ENCODE data around the gene ZNF621. TPM values are rescaled to one million over a fixed set of nuclear protein-coding genes. Genes with fewer than 3 reads are reported as not detected.
"Not testable (repeated sequence)": the region's sequence is repeated elsewhere in the genome, so short reads cannot be mapped to it uniquely, and the experiment has no call there.

The ZNF621 gene
- total RNA-seq, 4 donors from 2014 or later = 5.7 to 8.4 (median 7.4) TPM

GRCh38 chr3:40550167-40550566 lies 25.4 kb downstream of the ZNF621 start:
- in situ Hi-C loops (cut with MboI; ENCODE audit: low sequenced_read_pairs in 4 of 4) (no loop called here), intact Hi-C loops (cut with DNase I; ENCODE audit: low total_unique reads) (no loop called here)
- ATAC-seq = no peak
- TF ChIP-seq CTCF (IDR thresholded peaks at IDR 0.05 in 4 of 5, conservative IDR thresholded peaks at IDR 0.05 in 1 of 5) (no peak), POLR2A (IDR thresholded peaks at IDR 0.05) (no peak)
- no peak overlapping the region for H3K4me3 ChIP-seq
- no peak for DNase-seq
- no peaks in the 10 kb centered on the region for H3K4me1 ChIP-seq
- no peak overlapping the region for H3K27ac ChIP-seq
- no peaks in the 10 kb centered on the region for H3K9me3 ChIP-seq
- H3K27me3 ChIP-seq = no peaks in the 10 kb centered on the region
- peaks cover 0 to 5% of the 10 kb centered on the region in 2 donors for H3K36me3 ChIP-seq

GRCh38 chr3:40557575-40558161 lies 32.9 kb downstream of the ZNF621 start:
- Histone ChIP-seq H3K4me1 (no peaks in the 10 kb centered on the region), H3K27me3 (no peaks in the 10 kb centered on the region), H3K9me3 (no peaks in the 10 kb centered on the region), H3K4me3 (no peak overlapping the region), H3K36me3 (peaks cover 0 to 6% of the 10 kb centered on the region in 2 donors), H3K27ac (no peak overlapping the region)
- TF ChIP-seq POLR2A (IDR thresholded peaks at IDR 0.05) (no peak), CTCF (IDR thresholded peaks at IDR 0.05 in 4 of 5, conservative IDR thresholded peaks at IDR 0.05 in 1 of 5) (no peak)
- no peak for DNase-seq
- intact Hi-C loops (cut with DNase I; ENCODE audit: low total_unique reads) (no loop called here), in situ Hi-C loops (cut with MboI; ENCODE audit: low sequenced_read_pairs in 4 of 4) (no loop called here)
- no peak for ATAC-seq

DNA sequence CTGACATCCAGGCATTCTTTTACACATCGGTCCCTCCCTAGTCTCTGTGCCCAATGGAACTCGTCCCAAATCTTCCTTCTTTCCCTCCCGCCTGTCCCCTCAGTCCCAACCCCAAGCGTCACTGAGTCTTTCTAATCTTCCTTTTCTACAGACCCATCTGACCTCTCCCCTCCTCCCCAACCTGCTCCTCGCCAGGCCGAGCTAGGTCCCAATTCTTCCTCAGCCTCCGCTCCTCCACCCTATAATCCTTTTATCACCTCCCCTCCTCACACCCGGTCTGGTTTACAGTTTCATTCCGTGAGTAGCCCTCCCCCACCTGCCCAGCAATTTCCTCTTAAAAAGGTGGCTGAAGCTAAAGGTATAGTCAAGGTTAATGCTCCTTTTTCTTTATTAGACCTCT lies 37.7 kb downstream of the ZNF621 start:
- H3K4me1 ChIP-seq; H3K27ac ChIP-seq; intact Hi-C loops (cut with DNase I; ENCODE audit: low total_unique reads); in situ Hi-C loops (cut with MboI; ENCODE audit: low sequenced_read_pairs in 4 of 4); DNase-seq; H3K27me3 ChIP-seq; H3K9me3 ChIP-seq; H3K4me3 ChIP-seq; H3K36me3 ChIP-seq; ATAC-seq: not testable (repeated sequence)

GRCh38 chr3:40565629-40566028 lies 40.9 kb downstream of the ZNF621 start:
- H3K27ac ChIP-seq; H3K27me3 ChIP-seq; H3K4me1 ChIP-seq; H3K36me3 ChIP-seq; intact Hi-C loops (cut with DNase I; ENCODE audit: low total_unique reads); H3K4me3 ChIP-seq; ATAC-seq; in situ Hi-C loops (cut with MboI; ENCODE audit: low sequenced_read_pairs in 4 of 4); DNase-seq; H3K9me3 ChIP-seq: not testable (repeated sequence)

GRCh38 chr3:40566694-40567093 lies 41.9 kb downstream of the ZNF621 start:
- in situ Hi-C loops (cut with MboI; ENCODE audit: low sequenced_read_pairs in 4 of 4) = no loop called here
- Histone ChIP-seq H3K4me3 (no peak overlapping the region), H3K36me3 (no peaks in the 10 kb centered on the region), H3K9me3 (peaks cover 0 to 3% (median 0%) of the 10 kb centered on the region in 3 donors), H3K27me3 (no peaks in the 10 kb centered on the region), H3K4me1 (no peaks in the 10 kb centered on the region), H3K27ac (no peak overlapping the region)
- ATAC-seq (no peak), DNase-seq (no peak)
- intact Hi-C loops (cut with DNase I; ENCODE audit: low total_unique reads) = no loop called here
- no peak for TF ChIP-seq POLR2A (IDR thresholded peaks at IDR 0.05)

GRCh38 chr3:40572588-40572987 lies 47.8 kb downstream of the ZNF621 start:
- Histone ChIP-seq H3K9me3 (peaks cover 0 to 3% (median 0%) of the 10 kb centered on the region in 3 donors), H3K27me3 (no peaks in the 10 kb centered on the region), H3K36me3 (no peaks in the 10 kb centered on the region), H3K4me1 (no peaks in the 10 kb centered on the region), H3K27ac (no peak overlapping the region), H3K4me3 (no peak overlapping the region)
- intact Hi-C loops (cut with DNase I; ENCODE audit: low total_unique reads) = no loop called here
- in situ Hi-C loops (cut with MboI; ENCODE audit: low sequenced_read_pairs in 4 of 4) = no loop called here
- ATAC-seq (no peak), DNase-seq (no peak)
- TF ChIP-seq POLR2A (IDR thresholded peaks at IDR 0.05) = no peak
- TF ChIP-seq CTCF (IDR thresholded peaks at IDR 0.05 in 4 of 5, conservative IDR thresholded peaks at IDR 0.05 in 1 of 5) = no peak
